ENCODE data around the gene TGFB1.
"Not testable (repeated sequence)": the region's sequence is repeated elsewhere in the genome, so short reads cannot be mapped to it uniquely, and the experiment has no call there.

Gene TGFB1

DNA sequence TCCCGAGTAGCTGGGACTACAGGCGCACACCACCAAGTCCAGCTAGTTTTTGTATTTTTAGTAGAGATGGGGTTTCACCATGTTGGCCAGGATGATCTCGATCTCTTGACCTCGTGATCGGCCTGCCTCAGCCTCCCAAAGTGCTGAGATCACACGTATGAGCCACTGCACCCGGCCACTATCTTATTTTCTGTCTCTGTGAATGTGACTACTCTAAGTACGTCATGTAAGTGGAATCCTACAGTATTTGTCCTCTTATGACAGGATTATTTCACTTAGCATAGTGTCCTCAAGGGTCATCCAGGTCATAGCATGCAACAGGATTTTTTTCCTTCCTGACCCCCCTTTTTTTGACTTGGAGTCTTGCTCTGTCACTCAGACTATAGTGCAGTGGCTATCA, 17.8 kb upstream of the TGFB1 start:
- no peak for DNase-seq
- intact Hi-C loops (cut with DNase I) = no loop called here

GRCh38 chr19:41371119-41371518, 17.4 kb upstream of the TGFB1 start:
- intact Hi-C loops (cut with DNase I); DNase-seq: not testable (repeated sequence)

GRCh38 chr19:41369769-41370168, 16.0 kb upstream of the TGFB1 start:
- DNase-seq = no peak
- intact Hi-C loops (cut with DNase I) = loop anchor here (10.0 kb wide), 1 partner anchor 55 kb away; the partner anchor contains the start of gene CCDC97

- no peak for DNase-seq
- intact Hi-C loops (cut with DNase I) = loop anchor here (10.0 kb wide), 1 partner anchor 53 kb away; the partner anchor contains the start of gene CCDC97
These were observed 14.2 kb upstream of the TGFB1 start for GRCh38 chr19:41367848-41368301.

- intact Hi-C loops (cut with DNase I) = loop anchor here (10.0 kb wide), 1 partner anchor 51 kb away; the partner anchor contains the start of gene CCDC97
These were observed 12.4 kb upstream of the TGFB1 start for GRCh38 chr19:41366089-41366488.

DNA sequence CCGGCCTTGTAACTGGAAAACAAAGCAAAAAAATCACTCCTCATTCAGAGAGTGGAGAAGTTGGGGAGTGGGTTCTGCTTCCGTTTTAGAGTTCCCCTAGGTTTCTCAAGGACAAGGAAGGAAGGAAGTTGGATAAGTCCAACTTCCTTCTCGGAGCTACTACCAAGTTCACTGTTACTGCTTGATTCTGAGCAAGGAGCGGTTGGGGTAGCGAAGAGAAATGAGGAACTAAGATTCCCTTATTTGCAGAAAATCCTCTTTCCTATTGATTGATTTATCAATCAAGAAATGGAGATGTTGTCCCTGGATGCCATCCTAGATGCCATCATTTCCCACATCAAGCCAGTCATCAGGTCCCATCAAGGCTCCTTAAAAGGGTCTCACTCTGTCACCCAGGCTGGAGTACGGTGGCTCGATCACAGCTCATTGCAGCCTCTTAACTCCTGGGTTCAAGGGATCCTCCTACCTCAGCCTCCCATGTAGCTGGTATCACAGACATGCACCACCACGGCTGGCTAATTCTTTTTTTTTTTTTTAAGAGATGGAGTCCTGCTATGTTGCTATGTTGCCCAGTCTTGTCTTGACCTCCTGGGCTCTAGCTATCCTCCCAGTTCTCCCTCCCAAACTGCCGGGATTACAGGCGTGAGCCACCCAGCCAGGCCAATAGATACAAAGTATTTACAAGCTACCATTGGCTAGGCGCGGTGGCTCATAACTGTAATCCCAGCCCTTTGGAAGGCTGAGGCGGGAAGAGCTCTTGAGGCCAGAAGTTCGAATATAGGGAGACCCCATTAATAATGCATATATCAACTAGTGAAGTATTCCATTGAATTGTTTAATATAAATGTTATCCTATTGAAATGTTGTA, 11.0 kb upstream of the TGFB1 start:
- intact Hi-C loops (cut with DNase I) = loop anchor here (2.0 to 10.0 kb wide), 2 partner anchors 32 to 50 kb away; partner anchors contain the start of genes BCKDHA, CCDC97 and EXOSC5
- DNase-seq = no peak

More at GRCh38 chr19:41366089-41366488, 12.4 kb upstream of the TGFB1 start:
- DNase-seq = no peak

DNA sequence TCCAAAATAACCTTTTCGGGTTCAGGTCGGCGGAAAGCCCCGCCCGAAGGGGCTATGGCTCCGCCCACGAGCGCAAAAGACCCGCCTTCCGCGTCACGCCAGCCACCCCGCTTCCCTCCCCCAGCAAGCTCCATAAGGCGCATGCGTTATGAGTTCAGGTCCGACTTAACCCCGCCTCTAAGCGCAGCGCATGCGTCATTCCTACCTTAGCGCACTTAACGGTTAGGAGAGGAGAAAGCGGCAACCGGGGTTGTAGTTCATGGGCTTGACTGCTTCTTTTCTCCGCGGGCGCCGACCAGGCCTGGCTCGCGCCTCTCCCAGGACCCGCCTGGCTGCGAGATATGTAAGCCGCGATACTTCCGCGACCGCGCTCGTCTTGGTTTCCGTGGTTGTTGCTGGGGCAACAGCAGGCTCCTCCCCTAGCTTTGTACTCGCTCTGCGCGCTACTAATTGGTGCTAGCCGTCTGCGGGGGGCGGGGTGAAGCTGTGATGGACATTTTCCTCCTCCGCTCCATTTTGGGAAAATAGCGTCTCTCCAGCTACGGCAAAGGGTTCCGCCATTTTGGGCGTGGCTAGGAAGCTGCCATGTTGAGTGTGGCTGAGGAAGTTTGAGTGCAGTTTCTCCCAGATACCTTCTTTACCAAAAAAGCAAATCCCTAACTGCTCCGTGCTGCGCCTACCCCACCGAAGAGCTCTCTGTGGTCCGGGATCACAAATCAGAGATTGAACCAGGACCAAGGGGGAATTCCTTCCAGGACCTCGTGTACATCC, 10.2 kb upstream of the TGFB1 start, which contains the start of gene B9D2:
Gene B9D2 (minus strand): TSS at position 397 of the 771 bp plus-strand sequence. CDS start 630 bp downstream, outside the sequence.
- DNase-seq = peak; percentile 95 to 99 (median 97)

GRCh38 chr19:41363371-41363752, 9.6 kb upstream of the TGFB1 start:
- intact Hi-C loops (cut with DNase I) = loop anchor here (10.0 kb wide), 1 partner anchor 49 kb away; the partner anchor contains the start of gene CCDC97
- DNase-seq = no peak

More for the DNA sequence above, 10.2 kb upstream of the TGFB1 start, which contains the start of gene B9D2:
- intact Hi-C loops (cut with DNase I) = loop anchor here (2.0 to 10.0 kb wide), 2 partner anchors 33 to 49 kb away; partner anchors contain the start of genes BCKDHA, CCDC97 and EXOSC5

- no peak for DNase-seq
- intact Hi-C loops (cut with DNase I) = loop anchor here (10.0 kb wide), 1 partner anchor 47 kb away; the partner anchor contains the start of gene CCDC97
These were observed 8.6 kb upstream of the TGFB1 start for GRCh38 chr19:41362143-41362847.

DNA sequence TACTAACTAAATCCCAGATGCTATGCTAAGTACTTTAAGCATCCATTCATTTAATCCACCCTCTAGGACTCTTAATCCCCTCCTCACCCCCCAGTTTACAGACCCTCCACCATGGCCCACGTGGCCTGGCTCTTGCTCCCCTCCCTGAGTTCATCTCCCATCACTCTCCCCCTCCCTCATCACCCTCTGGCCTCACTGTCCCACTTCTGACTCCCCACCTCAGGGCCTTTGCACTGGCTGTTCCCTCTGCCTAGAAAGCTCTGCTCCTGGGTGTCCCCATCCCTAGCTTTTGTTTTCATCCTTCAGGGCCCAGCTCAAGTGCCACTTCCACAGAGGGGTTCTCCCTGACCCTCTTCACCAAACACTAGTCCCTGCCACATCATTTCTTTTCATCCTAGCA, 6.0 kb upstream of the TGFB1 start:
- DNase-seq = no peak
- intact Hi-C loops (cut with DNase I) = loop anchor here (10.0 kb wide), 1 partner anchor 45 kb away; the partner anchor contains the start of gene CCDC97

DNA sequence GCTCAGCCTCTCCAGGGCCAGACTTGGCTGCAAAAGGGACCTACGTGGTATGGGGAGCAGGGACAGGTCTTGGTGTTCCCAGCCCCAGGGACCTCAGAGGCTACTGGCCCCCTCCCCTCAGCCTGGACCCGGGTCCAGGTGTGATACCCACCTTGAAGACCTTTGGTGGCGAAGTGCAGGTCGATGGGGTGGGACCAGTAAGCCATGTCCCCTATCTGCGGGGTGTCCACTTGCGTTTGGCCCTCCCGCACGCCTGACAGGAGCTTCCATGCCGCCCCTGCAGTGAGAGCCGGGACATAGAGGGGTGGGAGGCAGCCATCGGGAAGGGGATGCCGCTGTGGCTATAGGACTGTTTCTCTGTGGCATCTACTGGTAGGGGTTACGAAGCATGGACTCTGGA, 4.0 kb upstream of the TGFB1 start:
- DNase-seq = no peak
- intact Hi-C loops (cut with DNase I) = no loop called here

DNA sequence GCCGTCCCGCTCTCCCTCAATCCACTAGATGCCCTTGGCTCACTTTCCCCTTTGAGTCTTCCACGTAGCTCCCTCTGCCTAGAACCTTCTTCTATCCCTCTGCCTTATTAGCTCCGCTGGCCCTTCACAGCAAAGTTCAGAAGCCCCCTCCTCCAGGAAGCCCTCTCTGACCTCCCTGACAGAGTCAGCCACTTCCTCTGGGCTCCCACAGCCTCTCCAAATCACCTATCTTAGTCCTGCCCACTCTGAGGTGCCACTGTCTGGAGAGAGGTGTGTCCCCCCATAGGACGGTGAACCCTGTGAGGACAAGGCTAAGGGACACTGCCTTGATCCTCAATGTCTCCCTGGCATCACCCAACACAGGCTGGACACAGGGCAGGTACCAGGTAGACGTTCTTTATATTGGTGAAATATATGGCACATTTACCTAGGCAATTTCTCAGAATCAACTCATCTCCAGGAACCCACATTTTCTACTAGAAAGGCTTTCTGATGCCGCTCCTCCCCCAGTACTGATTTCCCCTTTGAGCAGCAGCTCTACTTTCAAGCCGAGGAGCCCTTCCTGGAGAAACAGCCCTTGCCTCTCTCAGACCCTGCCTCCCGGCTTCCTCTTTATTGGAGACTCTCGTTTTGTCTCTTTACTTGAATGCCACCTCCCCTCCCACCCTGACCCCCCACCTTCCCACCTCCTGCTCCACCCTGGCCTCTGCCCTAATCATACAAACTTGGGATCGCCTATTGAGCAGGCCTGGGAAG, 3.4 kb upstream of the TGFB1 start:
- DNase-seq = no peak
- intact Hi-C loops (cut with DNase I) = no loop called here

- intact Hi-C loops (cut with DNase I) = no loop called here
- DNase-seq = no peak
These were observed 2.1 kb upstream of the TGFB1 start for GRCh38 chr19:41355802-41356201.

DNA sequence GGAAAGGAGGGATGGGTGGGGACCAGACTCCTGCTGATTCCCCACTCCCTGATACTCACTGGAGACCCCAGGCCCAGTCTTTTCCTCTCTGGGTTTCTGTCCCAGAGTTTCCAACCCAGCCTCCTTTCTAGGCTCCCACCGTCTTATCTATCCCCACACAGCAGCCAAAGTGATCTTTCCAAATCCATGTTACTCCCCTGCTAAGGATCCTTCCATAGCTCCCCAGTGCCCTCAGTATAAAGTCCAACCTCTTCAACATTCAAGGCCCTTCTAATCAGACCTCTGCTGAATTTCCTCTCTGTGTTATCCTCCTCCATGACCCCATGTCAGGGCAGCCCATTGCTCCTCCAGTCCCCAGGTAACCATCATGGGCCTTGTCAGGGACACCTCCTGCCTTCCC, 1.3 kb upstream of the TGFB1 start:
- intact Hi-C loops (cut with DNase I) = no loop called here
- DNase-seq = no peak

- intact Hi-C loops (cut with DNase I) = no loop called here
- DNase-seq = no peak
These were observed 726 bp upstream of the TGFB1 start for GRCh38 chr19:41354343-41354953.

- DNase-seq = peak in 3 of 10 donors; percentile 36 to 89 (median 74)
- intact Hi-C loops (cut with DNase I) = no loop called here
These were observed 885 bp downstream of the TGFB1 start for GRCh38 chr19:41352609-41353465.

DNA sequence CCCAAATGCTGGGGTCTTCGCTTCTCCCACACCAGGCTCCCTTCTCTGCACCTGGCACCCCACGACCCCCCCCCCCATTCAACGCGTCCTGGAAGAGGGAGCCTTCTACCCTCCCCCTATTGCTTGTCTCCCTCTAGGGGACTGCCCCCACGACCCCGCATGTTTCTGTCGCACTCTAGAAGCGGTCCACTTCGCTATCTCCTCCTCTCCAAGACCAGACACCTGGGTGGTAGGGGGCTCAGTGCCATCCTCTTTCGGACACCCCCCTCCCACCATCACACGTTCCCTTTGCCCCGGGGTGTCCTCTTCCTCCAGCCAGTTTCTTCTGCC, 1.5 kb downstream of the TGFB1 start:
- intact Hi-C loops (cut with DNase I) = no loop called here
- no peak for DNase-seq

Data from posterior cingulate gyrus (tissue), 11 donors.